Activated CD4-positive, alpha-beta T cell treated with anti-CD3 and anti-CD28 coated beads, Interleukin-2, amount 50 U/mL, for 48 hours (primary cell): ENCODE results near the gene PTPN2.
"Not testable (repeated sequence)": the region's sequence is repeated elsewhere in the genome, so short reads cannot be mapped to it uniquely, and the experiment has no call there.

ENCODE experiments used
- DNase-seq, 2 experiments: peaks; one replicate each; pipeline ENCODE4 v3.0.0-alpha.2; 2020

The PTPN2 gene

GRCh38 chr18:12769644-12770440, 114.2 kb downstream of the PTPN2 start:
- no peak for DNase-seq

- DNase-seq: no peak
Measured at GRCh38 chr18:12769136-12769535, 114.9 kb downstream of the PTPN2 start.

DNA sequence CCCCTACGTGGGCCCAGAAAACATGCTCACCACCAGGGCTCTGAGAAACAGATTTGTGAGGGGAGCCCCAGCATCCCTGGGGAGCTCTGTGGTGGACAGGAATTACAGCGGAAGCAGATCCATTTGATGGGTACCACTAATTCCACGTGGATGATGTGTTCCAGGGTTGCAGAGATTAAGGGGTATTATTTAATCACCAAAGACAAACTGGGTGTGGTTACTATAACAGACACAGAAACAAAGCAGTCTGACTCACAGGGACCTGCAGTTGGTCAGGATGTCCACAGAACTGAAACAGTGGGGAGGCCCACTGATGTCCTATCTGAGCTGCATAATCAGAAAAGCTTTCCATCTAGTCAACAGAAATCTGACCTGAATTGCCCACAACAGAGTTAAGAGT, 115.4 kb downstream of the PTPN2 start:
- no peak for DNase-seq

DNA sequence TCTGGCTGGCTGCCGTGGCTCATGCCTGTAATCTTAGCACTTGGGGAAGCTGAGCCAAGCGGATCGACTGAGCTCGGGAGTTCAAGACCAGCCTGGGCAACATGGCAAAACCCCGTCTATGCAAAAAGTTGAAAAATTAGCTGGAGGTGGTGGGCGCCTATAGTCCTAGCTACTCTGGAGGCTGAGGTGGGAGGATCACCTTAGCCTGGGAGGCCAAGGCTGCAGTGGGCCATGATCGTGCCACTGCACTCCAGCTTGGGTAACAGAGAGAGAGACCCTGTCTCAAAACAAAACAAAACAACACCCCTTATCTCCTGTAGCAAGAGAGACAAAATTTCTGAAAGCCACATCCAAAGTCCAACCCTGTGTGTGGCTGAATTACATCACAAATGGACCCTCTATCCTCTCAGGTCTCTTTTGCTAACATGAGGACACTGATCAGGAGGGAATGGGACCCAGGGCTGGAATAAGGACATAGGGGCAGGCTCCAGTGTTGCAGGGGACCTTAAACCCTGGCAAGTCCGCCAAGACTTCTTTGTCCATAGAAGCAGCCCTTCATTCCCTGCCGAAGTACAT, 116.4 kb downstream of the PTPN2 start:
- no peak for DNase-seq

DNA sequence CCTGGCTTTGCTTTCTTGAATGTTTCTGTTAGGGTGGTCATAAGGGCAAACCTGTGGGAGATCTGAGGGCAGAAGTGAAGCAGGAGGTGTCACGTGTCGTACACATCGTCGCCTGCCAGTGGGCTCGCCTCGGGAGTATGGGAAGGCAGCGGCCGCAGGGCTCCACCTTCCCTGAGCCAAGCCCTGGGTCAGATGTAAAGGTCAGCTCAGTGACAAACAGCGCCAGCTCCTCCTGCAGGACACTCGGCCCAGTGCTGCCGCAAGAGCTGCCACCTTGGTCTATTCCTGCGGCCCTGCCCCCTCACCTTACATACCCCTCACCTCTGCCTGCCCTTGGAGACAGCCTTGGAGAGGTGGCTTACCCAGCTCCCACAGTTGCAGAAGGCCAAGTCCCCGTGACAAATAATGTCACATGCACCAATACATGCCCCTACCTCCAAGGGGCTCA, 117.0 kb downstream of the PTPN2 start:
- DNase-seq: no peak

DNA sequence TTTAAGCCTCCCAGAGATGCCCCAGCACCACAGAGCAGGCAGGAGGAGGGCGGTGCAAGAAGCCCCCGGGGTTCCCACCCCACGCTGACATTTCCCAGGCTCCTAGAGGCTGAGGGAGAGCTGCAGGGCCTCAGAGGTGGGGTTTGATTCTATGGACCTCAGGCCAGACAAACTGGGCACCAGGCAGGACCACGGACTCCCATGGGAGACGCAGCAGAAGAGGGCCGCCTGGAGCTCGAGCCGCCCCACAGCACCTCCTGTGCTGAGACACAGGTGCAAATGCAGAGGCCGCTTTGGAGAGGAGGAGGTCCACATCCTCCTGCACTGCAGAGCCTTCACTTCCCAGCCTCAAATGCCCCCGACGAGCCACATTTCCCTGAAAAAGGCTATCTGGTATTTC, 118.5 kb downstream of the PTPN2 start:
- no peak for DNase-seq

- DNase-seq: no peak
Measured at GRCh38 chr18:12765126-12765525, 118.9 kb downstream of the PTPN2 start.

DNA sequence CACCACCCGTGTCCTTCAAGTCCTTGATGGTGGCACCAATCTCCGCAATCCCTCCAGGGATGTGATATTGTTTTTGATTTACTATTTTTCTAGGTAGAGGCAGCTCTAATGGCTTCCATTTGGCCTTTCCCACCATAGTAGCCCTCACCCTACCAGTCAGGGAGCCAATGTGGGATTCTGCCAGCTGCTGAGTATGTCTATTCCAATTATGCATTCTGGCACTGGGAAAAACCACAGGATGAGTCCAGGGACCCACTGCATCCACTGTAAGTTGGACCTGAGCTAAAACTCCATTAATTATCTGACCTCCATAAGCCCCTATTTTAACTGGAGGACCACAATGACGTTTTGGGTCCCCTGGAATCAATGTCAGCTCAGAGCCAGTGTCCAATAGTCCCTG, 125.5 kb downstream of the PTPN2 start:
- DNase-seq: not testable (repeated sequence)

DNA sequence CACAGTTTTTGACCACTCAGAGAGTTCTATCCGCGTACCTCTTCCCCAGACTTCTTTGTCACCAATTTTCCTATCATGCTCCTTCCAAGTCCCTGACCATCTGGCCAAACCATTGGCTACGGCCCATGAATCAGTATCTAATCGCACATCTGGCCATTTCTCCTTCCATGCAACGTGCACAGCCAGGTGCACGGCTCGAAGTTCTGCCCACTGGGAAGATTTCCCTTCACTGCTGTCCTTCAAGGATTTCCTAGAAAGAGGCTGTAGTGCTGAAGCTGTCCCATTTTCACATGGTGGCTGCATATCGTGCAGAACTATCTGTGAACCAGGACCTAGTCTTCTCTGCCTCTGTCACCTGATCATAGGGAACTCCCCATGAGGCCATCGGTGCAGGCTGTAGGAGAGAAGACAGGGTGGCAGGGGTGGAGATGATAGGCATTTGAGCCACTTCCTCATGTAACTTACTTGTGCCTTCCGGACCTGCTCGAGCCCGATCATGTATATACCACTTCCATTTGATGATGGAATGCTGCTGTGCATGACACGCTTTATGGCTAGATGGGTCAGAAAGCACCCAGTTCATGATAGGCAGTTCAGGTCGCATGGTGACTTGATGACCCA, 127.3 kb downstream of the PTPN2 start:
- not testable (repeated sequence) for DNase-seq

GRCh38 chr18:12755606-12756005, 128.4 kb downstream of the PTPN2 start:
- DNase-seq: not testable (repeated sequence)

DNA sequence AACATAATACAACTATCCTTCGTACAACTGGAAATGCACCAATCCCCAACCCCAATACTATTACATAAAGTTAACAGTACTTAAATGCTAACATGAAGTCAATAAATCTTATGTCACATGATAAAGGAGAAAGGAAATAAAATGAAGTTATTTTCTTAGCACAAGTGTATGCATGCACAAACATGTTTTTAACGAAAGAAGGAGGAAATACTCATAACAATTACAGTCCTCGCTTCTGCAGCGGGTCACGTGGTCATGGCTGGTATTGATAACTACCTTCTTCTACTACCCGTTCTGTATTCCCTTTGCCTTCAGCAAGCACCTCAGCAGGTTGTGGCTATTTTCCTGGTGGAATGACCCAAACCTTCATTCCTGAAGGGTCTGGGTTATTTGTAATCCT, 129.5 kb downstream of the PTPN2 start:
- DNase-seq: no peak

DNA sequence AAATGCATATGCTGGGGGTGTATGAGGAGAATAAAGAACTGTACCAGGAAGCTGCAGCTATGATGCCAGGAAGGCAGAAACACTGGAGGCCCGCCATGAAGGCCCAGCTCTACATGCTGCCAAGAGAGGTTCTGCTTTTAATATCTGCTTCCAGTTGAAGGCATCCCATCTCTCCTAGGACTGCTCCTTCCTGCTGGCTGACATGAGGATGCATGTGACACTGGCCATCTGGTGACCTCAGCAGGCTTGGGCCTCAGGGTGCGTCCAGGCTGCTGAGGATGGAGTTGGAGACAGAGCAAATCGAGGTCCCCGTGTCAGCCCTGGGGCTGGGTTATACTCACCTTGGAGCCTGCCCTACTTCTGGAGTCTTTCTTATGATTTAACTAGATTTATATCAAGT, 132.1 kb downstream of the PTPN2 start:
- DNase-seq: no peak

GRCh38 chr18:12751503-12751884, 132.5 kb downstream of the PTPN2 start:
- no peak for DNase-seq

- no peak for DNase-seq
Measured at GRCh38 chr18:12750715-12751502, 133.1 kb downstream of the PTPN2 start.

GRCh38 chr18:12750076-12750714, 133.8 kb downstream of the PTPN2 start:
- DNase-seq: peak in 1 of 2 experiments; percentile 21

DNA sequence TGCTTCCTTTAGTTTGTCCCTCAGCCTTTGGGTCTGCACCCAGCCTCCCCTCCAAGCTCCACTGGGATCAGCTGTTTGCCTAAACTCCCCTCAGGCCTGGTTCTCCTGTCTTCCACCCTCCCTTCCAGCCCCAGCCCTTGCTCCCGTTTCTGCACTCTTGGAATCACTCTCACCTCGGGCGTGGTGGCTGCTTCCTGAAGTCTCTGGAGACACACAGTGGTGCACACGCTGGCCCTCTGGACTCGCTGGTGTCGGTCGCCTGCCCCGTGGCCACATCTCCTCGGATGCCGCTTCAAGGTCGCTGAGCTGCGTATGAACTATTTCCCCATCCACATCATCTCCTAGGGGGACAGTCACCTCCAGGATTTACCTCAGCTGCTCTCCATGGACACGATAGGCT, 134.9 kb downstream of the PTPN2 start:
- no peak for DNase-seq

- DNase-seq: no peak
Measured at GRCh38 chr18:12748671-12749070, 135.4 kb downstream of the PTPN2 start.

DNA sequence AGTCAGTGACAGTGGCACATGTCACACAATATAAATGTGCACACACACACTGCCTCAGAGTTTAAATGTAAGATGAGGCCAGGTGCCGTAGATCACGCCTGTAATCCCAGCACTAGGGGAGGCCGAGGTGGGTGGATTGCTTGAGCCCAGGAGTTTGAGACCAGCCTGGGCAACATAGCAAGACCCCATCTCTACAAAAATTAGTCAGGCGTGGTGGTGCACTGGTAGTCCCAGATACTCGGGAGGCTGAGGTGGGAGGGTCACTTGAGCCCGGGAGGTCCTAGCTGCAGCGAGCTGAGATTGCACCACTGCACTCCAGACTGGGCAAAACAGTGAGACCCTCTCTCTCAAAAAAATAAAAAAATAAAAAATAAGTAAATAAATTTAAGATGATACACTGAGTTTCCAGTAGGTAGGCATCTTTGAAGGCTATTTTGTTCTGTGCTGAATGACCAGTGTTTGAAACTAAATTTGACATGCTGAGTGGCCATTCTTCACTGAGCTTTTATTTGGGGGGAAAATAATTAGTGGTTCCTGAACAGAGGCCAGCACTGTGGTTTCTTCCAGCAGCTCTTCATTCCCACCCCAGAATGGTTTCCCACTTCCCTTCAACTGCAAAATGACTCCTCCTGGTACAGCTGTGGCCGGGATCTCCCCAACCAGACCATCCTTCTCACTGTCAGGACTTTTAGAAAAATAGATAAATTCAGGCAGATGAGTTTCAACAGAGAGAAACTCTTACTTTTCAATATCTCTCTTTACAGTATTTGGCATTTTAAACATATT, 136.3 kb downstream of the PTPN2 start:
- DNase-seq: no peak

GRCh38 chr18:12745095-12745795, 138.8 kb downstream of the PTPN2 start:
- DNase-seq: no peak

GRCh38 chr18:12744103-12744502, 139.9 kb downstream of the PTPN2 start:
- DNase-seq: no peak

GRCh38 chr18:12742453-12742852, 141.6 kb downstream of the PTPN2 start:
- no peak for DNase-seq
